SK-N-SH treated with all-trans-retinoic acid at 6 μM for 48 hours (cell line): ENCODE results near the gene LCE2C.

Experiments used
- CSDC2 ChIP-seq: fragments of 250-450 bp; sonication (Bioruptor Pico); IDR thresholded peaks from 2 replicates; pipeline ENCODE4 v1.5.0; 2020; ENCODE audit warnings: mild to moderate bottlenecking, moderate library complexity
- OSR1 ChIP-seq: fragments of 250-450 bp; sonication (Bioruptor Pico); IDR thresholded peaks from 2 replicates; pipeline ENCODE4 v1.8.0; 2022; ENCODE audit warnings: moderate library complexity, mild to moderate bottlenecking, inconsistent platforms
- TCF4 ChIP-seq: fragments of 250-450 bp; sonication (Bioruptor Pico); IDR thresholded peaks from 2 replicates; pipeline ENCODE4 v1.8.0; 2021; ENCODE audit warnings: mild to moderate bottlenecking, moderate library complexity, borderline replicate concordance
- TOX ChIP-seq: fragments of 250-450 bp; sonication (Bioruptor Pico); IDR thresholded peaks from 2 replicates; pipeline ENCODE4 v1.8.0; 2021; ENCODE audit warnings: mild to moderate bottlenecking, moderate library complexity, borderline replicate concordance
- ZC3H10 ChIP-seq: fragments of 250-450 bp; sonication (Bioruptor Pico); IDR thresholded peaks from 2 replicates; pipeline ENCODE4 v1.5.1; 2021; ENCODE audit warnings: mild to moderate bottlenecking, moderate library complexity
- ZNF565 ChIP-seq: fragments of 450-650 bp; formaldehyde crosslinking; conservative IDR thresholded peaks from 2 replicates; pipeline ENCODE4 v1.5.0; 2020; ENCODE audit warnings: low read depth, mild to moderate bottlenecking, moderate library complexity
- ZNF70 ChIP-seq: fragments of 450-650 bp; formaldehyde crosslinking; IDR thresholded peaks from 2 replicates; pipeline ENCODE4 v1.5.0; 2020; ENCODE audit warnings: mild to moderate bottlenecking, moderate library complexity
- ZNF8 ChIP-seq: fragments of 450-650 bp; formaldehyde crosslinking; IDR thresholded peaks from 2 replicates; pipeline ENCODE4 v1.5.0; 2020; ENCODE audit warnings: mild to moderate bottlenecking, moderate library complexity
- TF ChIP-seq, protein P1 (sequence below): fragments of 250-450 bp; sonication (Bioruptor Pico); IDR thresholded peaks from 2 replicates; pipeline ENCODE4 v1.8.0; 2020; ENCODE audit warnings: mild to moderate bottlenecking, moderate library complexity, borderline replicate concordance
- TF ChIP-seq, protein P2 (sequence below): fragments of 250-450 bp; sonication (Bioruptor Pico); IDR thresholded peaks from 2 replicates; pipeline ENCODE4 v1.5.1; 2020; ENCODE audit warnings: low read depth, mild to moderate bottlenecking, moderate library complexity

DNA sequence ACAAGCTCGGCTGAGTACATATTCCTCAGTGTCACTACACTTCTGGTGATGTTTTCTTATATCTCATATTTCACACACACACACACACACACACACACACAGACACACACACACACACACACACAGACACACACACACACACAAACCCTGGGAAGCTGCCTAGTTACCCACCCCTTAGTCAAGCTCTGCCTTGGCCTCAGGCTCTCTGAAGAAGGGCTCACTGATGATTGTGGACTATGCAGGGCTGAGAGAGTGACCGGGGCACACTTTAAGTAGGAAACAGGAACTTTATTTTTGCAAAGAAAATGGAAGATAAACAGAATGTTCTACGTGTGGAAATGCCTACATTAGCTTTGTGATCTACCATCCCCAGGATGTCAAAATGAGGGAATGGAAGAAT lies 31.1 kb upstream of the LCE2C start:
- TF ChIP-seq TCF4, result no peak
- no peak for TF ChIP-seq ZNF8
- TF ChIP-seq ZNF565, result no peak
- no peak for TF ChIP-seq CSDC2 (CRISPR knock-in tag)
- TF ChIP-seq OSR1 (CRISPR knock-in tag), result no peak
- TF ChIP-seq, protein P1, sequence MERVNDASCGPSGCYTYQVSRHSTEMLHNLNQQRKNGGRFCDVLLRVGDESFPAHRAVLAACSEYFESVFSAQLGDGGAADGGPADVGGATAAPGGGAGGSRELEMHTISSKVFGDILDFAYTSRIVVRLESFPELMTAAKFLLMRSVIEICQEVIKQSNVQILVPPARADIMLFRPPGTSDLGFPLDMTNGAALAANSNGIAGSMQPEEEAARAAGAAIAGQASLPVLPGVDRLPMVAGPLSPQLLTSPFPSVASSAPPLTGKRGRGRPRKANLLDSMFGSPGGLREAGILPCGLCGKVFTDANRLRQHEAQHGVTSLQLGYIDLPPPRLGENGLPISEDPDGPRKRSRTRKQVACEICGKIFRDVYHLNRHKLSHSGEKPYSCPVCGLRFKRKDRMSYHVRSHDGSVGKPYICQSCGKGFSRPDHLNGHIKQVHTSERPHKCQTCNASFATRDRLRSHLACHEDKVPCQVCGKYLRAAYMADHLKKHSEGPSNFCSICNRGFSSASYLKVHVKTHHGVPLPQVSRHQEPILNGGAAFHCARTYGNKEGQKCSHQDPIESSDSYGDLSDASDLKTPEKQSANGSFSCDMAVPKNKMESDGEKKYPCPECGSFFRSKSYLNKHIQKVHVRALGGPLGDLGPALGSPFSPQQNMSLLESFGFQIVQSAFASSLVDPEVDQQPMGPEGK (CRISPR knock-in tag), result no peak
- TF ChIP-seq TOX (CRISPR knock-in tag), result no peak
- no peak for TF ChIP-seq ZNF70 (CRISPR knock-in tag)
- TF ChIP-seq, protein P2, sequence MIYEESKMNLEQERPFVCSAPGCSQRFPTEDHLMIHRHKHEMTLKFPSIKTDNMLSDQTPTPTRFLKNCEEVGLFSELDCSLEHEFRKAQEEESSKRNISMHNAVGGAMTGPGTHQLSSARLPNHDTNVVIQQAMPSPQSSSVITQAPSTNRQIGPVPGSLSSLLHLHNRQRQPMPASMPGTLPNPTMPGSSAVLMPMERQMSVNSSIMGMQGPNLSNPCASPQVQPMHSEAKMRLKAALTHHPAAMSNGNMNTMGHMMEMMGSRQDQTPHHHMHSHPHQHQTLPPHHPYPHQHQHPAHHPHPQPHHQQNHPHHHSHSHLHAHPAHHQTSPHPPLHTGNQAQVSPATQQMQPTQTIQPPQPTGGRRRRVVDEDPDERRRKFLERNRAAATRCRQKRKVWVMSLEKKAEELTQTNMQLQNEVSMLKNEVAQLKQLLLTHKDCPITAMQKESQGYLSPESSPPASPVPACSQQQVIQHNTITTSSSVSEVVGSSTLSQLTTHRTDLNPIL, result no peak
- no peak for TF ChIP-seq ZC3H10 (CRISPR knock-in tag)
